Neuronal stem cell (in vitro differentiated cells): ENCODE results near the gene PPP3R2.

Experiments
- DNase-seq: peaks from one replicate; pipeline ENCODE4 v3.0.0-alpha.2; 2013; ENCODE audit warnings: low spot score
- H2AFZ ChIP-seq: one replicate; pipeline ENCODE4 v1.6.1; 2013; ENCODE audit warnings: mild to moderate bottlenecking, low read length, inconsistent platforms
- H2AK5ac ChIP-seq: 2 replicates; pipeline ENCODE4 v1.6.1; 2013; ENCODE audit warnings: low read depth, mild to moderate bottlenecking, inconsistent platforms, low read length, moderate library complexity, mixed read lengths
- H2BK120ac ChIP-seq: 2 replicates; pipeline ENCODE4 v1.6.1; 2013; ENCODE audit warnings: low read depth, mild to moderate bottlenecking, inconsistent platforms, low read length, moderate library complexity, mixed read lengths
- H2BK12ac ChIP-seq: one replicate; pipeline ENCODE4 v1.6.1; 2013; ENCODE audit warnings: low read length, inconsistent platforms
- H2BK15ac ChIP-seq: 2 replicates; pipeline ENCODE4 v1.6.1; 2013; ENCODE audit warnings: mild to moderate bottlenecking, low read length, inconsistent platforms, mixed read lengths
- H2BK5ac ChIP-seq: one replicate; pipeline ENCODE4 v1.6.1; 2013; ENCODE audit warnings: inconsistent platforms, mild to moderate bottlenecking, low read length, moderate library complexity
- H3K14ac ChIP-seq: one replicate; pipeline ENCODE4 v1.6.1; 2013; ENCODE audit warnings: low read length, inconsistent platforms
- H3K18ac ChIP-seq: 2 replicates; pipeline ENCODE4 v1.6.1; 2013; ENCODE audit warnings: low read length, inconsistent platforms
- H3K23ac ChIP-seq: 2 replicates; pipeline ENCODE4 v1.6.1; 2013; ENCODE audit warnings: low read depth, mild to moderate bottlenecking, mixed read lengths, low read length, inconsistent platforms; ENCODE audit not compliant: poor library complexity
- H3K27ac ChIP-seq: replicated peaks from 3 replicates; pipeline ENCODE4 v1.5.1; 2013; ENCODE audit warnings: low read length, inconsistent platforms
- H3K27me3 ChIP-seq, 3 experiments: 2 replicates each; pipeline ENCODE4 v1.6.1; 2013; ENCODE audit warnings: low read length in 3 of 3, mild to moderate bottlenecking in 2 of 3, inconsistent platforms in 1 of 3, low read depth in 1 of 3, mixed read lengths in 1 of 3, moderate library complexity in 1 of 3; ENCODE audit not compliant: control insufficient read depth in 3 of 3, insufficient read depth in 3 of 3
- H3K36me3 ChIP-seq, 2 donors: replicated peaks in 1 of 2; 2 replicates each; pipeline ENCODE4 v1.6.1; 2013; ENCODE audit warnings: low read length in 2 of 2; ENCODE audit not compliant: control insufficient read depth in 2 of 2, insufficient read depth in 2 of 2
- H3K4ac ChIP-seq: 2 replicates; pipeline ENCODE4 v1.6.1; 2013; ENCODE audit warnings: inconsistent platforms, mild to moderate bottlenecking, low read length, moderate library complexity
- H3K4me1 ChIP-seq, 2 donors: 1 replicate in 1 of 2; 2 replicates in 1 of 2; pipeline ENCODE4 v1.6.1; 2013; ENCODE audit warnings: low read length in 2 of 2, low read depth in 1 of 2; ENCODE audit not compliant: control insufficient read depth in 2 of 2, insufficient read depth in 1 of 2
- H3K4me2 ChIP-seq: one replicate; pipeline ENCODE4 v1.6.1; 2013; ENCODE audit warnings: mild to moderate bottlenecking, low read length, inconsistent platforms; ENCODE audit not compliant: insufficient read depth, poor library complexity, severe bottlenecking
- H3K4me3 ChIP-seq, 2 donors: 2 replicates each; pipeline ENCODE4 v1.5.1; 2013; ENCODE audit warnings: low read length in 2 of 2, mild to moderate bottlenecking in 2 of 2, inconsistent platforms in 1 of 2, moderate library complexity in 1 of 2
- H3K79me1 ChIP-seq: one replicate; pipeline ENCODE4 v1.6.1; 2013; ENCODE audit warnings: low read depth, mild to moderate bottlenecking, inconsistent platforms, low read length, moderate library complexity
- H3K9ac ChIP-seq: one replicate; pipeline ENCODE4 v1.6.1; 2013; ENCODE audit warnings: mild to moderate bottlenecking, low read depth, low read length, inconsistent platforms; ENCODE audit not compliant: poor library complexity
- H3K9me3 ChIP-seq, 2 donors: replicated peaks in 1 of 2; 2 replicates each; pipeline versions ENCODE3 to v1.6.1; 2013; ENCODE audit warnings: low read length in 2 of 2, mild to moderate bottlenecking in 2 of 2, inconsistent platforms in 1 of 2, low read depth in 1 of 2, mixed read lengths in 1 of 2, moderate library complexity in 1 of 2; ENCODE audit not compliant: control insufficient read depth in 2 of 2, insufficient read depth in 1 of 2
- H4K8ac ChIP-seq: one replicate; pipeline ENCODE4 v1.6.1; 2013; ENCODE audit warnings: low read depth, mild to moderate bottlenecking, inconsistent platforms, low read length, moderate library complexity
- H4K91ac ChIP-seq: one replicate; pipeline ENCODE4 v1.6.1; 2013; ENCODE audit warnings: low read length, low read depth, mild to moderate bottlenecking, inconsistent platforms; ENCODE audit not compliant: poor library complexity
- WGBS, 2 donors: extraction: QIAGEN DNeasy Blood & Tissue Kit; methylation state at CpG; one replicate each; pipeline ENCODE4 v1.1.7; 2013; ENCODE audit warnings: missing lambda C conversion rate in 2 of 2, mixed read lengths in 1 of 2; ENCODE audit not compliant: insufficient read length in 2 of 2, insufficient replicate concordance in 1 of 2; ENCODE audit errors: extremely low coverage in 2 of 2; 5-methylcytosine and 5-hydroxymethylcytosine counted together

Gene PPP3R2

DNA sequence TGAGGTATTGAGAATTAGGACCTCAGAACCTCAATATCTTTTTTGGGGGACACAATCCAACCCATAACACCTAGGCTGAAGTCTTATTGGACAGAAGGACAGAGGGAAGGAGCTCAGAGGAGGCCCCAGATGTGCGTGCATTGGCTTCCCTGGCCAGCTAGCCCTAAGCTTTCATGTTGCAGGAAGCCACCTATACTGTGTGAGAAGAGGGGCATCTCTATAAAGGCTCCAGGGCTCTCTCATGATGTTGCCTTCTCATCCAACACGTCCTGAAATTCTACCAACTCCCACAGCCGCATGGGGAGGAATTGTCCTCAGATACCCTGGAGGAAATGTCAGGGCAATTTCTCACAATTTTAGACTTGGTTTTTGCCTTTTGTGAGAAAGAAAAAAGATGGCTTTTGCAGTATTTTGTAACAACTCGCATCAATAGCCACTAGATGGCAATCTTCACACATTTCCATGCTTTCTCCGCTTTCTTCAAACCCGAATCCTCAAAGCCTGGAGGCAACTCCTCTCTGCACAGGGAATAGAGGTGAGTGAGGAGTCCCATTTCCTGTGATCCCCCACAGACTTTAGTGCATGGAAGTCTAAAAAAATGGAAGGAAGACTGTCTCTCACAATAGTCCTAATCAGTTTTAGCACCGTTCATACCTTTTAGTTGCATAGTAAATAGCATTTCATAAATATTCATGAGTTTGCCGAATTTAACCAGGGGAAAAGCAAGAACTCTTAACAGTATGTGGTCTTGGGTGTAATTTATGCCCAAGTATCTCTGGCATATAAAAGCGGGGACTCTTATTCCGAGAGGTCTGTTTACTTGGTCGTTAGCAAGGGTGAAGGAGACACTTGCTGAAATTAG lies 7.4 kb upstream of the PPP3R2 start:
- Histone ChIP-seq H3K79me1 (no peaks in the 10 kb centered on the region), H3K36me3 (no peaks in the 10 kb centered on the region), H2BK12ac (no peak overlapping the region), H3K23ac (no peak overlapping the region), H3K4me3 (no peak overlapping the region), H3K4me2 (no peak overlapping the region), H4K91ac (no peak overlapping the region), H3K9ac (no peak overlapping the region), H3K27me3 (peaks cover 0 to 9% (median 0%) of the 10 kb centered on the region in 3 experiments), H2BK15ac (no peak overlapping the region), H2BK120ac (no peak overlapping the region), H3K9me3 (no peaks in the 10 kb centered on the region), H4K8ac (no peak overlapping the region), H3K4ac (no peak overlapping the region), H3K4me1 (no peaks in the 10 kb centered on the region), H3K27ac (no peak overlapping the region), H2AK5ac (no peak overlapping the region), H2BK5ac (no peak overlapping the region), H2AFZ (no peak overlapping the region), H3K14ac (no peak overlapping the region), H3K18ac (no peak overlapping the region)
- peak; percentile 53 for DNase-seq
- WGBS, 2 donors, result no CpG with 5 or more reads among the region's 11 CpGs

DNA sequence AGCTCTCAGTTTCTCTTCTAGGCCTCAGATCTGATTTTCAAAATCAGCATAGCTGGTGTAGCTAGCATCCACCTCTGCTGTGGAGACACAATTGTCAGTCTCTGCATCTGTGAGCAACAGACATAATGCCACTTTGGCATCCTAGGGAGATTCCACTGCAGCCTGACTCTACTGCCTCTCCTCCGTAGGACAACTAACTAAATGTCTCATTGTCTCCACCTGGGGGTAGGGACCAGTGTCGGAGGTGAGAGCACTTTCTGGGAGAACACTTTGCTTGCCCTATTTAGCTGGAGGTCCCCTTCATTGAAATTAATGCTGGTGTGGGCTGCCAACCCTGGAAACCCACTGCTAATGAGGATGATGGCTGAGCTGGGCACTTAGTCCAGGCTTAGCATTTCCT lies 1.4 kb downstream of the PPP3R2 start:
- H2AFZ ChIP-seq, result no peak overlapping the region
- no peaks in the 10 kb centered on the region for H3K9me3 ChIP-seq
- no peak overlapping the region for H2AK5ac ChIP-seq
- WGBS, 2 donors, result no CpG with 5 or more reads among the region's 2 CpGs
- H3K27me3 ChIP-seq, result no peaks in the 10 kb centered on the region
- no peak overlapping the region for H2BK5ac ChIP-seq
- no peak overlapping the region for H3K9ac ChIP-seq
- no peak overlapping the region for H3K27ac ChIP-seq
- no peak for DNase-seq
- no peak overlapping the region for H4K8ac ChIP-seq
- no peak overlapping the region for H3K4ac ChIP-seq
- H2BK15ac ChIP-seq, result no peak overlapping the region
- H3K14ac ChIP-seq, result no peak overlapping the region
- H3K23ac ChIP-seq, result no peak overlapping the region
- H2BK120ac ChIP-seq, result no peak overlapping the region
- H3K4me3 ChIP-seq, result no peak overlapping the region
- no peak overlapping the region for H3K18ac ChIP-seq
- no peak overlapping the region for H4K91ac ChIP-seq
- no peak overlapping the region for H3K4me2 ChIP-seq
- H2BK12ac ChIP-seq, result no peak overlapping the region
- H3K36me3 ChIP-seq, result peaks cover 0 to 1% of the 10 kb centered on the region in 2 donors
- no peaks in the 10 kb centered on the region for H3K4me1 ChIP-seq
- no peaks in the 10 kb centered on the region for H3K79me1 ChIP-seq

DNA sequence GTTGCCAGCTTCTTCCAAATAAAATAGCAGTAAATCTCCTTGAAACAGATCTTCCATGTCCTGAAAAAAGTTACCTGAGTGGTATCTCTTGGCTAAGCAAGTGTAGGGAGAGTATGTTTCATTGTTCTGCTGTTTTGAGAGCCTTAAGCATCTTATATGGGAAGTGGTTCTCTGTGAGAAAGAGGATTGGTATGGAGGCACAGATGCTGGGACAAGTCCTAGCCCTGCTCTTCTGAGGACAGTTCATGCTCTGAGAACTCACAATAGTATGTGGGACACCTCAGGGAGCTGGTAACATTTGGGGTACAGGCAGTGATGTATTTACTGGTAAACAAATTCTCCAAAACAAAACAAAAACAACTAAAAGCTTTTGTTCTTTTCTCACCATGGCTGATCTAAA lies 2.0 kb downstream of the PPP3R2 start:
- Histone ChIP-seq H3K18ac (no peak overlapping the region), H3K4me2 (no peak overlapping the region), H3K27ac (no peak overlapping the region), H4K91ac (no peak overlapping the region), H2BK5ac (no peak overlapping the region), H2AK5ac (no peak overlapping the region), H3K36me3 (peaks cover 0 to 1% of the 10 kb centered on the region in 2 donors), H3K14ac (no peak overlapping the region), H2BK15ac (no peak overlapping the region), H3K9me3 (no peaks in the 10 kb centered on the region), H3K79me1 (no peaks in the 10 kb centered on the region), H2BK12ac (no peak overlapping the region), H2BK120ac (no peak overlapping the region), H2AFZ (no peak overlapping the region), H3K23ac (no peak overlapping the region), H3K4me3 (no peak overlapping the region), H3K4ac (no peak overlapping the region), H3K4me1 (no peaks in the 10 kb centered on the region), H4K8ac (no peak overlapping the region), H3K27me3 (no peaks in the 10 kb centered on the region), H3K9ac (no peak overlapping the region)
- no peak for DNase-seq

DNA sequence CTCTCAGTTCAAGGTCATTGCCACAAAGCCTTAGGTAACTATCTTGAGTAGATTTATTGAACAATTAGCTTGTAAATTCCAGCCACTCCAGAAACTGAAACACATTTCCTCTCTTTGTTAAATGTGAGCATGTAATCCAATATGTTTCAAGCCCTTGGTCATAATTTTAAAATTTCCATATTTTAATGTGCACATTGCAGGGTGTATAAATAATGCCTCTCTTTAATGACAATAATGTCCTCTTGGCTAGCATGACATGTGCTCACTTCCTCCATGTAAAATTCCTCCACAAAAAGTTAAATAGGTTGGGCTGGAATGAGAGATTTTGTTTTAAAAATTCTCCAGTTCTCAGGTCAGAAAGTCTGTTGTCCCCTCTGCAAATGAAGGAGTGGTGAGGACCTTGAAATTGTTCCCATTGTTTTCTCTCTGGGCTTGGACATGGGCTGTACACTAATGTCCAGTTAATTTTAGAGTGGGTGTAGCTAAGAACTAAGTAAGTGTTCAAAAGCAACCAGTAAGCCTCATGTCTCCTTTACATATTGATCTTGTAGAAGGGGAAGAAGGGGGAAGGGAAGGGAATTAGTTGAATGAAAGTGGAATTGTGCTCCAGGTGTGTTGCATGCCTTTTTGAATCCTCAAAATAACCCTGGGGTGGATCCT lies 2.9 kb downstream of the PPP3R2 start:
- Histone ChIP-seq H3K36me3 (peaks cover 0 to 1% of the 10 kb centered on the region in 2 donors), H2BK12ac (no peak overlapping the region)

More for the DNA sequence above, 2.9 kb downstream of the PPP3R2 start:
- Histone ChIP-seq H2AK5ac (no peak overlapping the region), H2AFZ (no peak overlapping the region), H2BK15ac (no peak overlapping the region), H3K27ac (no peak overlapping the region), H3K23ac (no peak overlapping the region), H3K4me1 (no peaks in the 10 kb centered on the region), H3K9ac (no peak overlapping the region), H3K79me1 (no peaks in the 10 kb centered on the region), H2BK120ac (no peak overlapping the region), H3K4me2 (no peak overlapping the region), H3K9me3 (no peaks in the 10 kb centered on the region), H3K18ac (no peak overlapping the region), H3K4me3 (no peak overlapping the region), H2BK5ac (no peak overlapping the region), H3K27me3 (no peaks in the 10 kb centered on the region), H4K91ac (no peak overlapping the region), H4K8ac (no peak overlapping the region), H3K4ac (no peak overlapping the region), H3K14ac (no peak overlapping the region)
- DNase-seq, result no peak
